GM18870 (cell line): Measurements from ENCODE around the gene KMT2E.

Experiments used
- ATAC-seq: cut with Tn5 transposase; IDR thresholded peaks from one replicate; pipeline ENCODE4 v1.9.1; 2021; ENCODE audit warnings: moderate library complexity; ENCODE audit not compliant: unreplicated experiment

The KMT2E gene

GRCh38 chr7:105157278-105157677 is 143.3 kb downstream of the KMT2E start:
- no peak for ATAC-seq

GRCh38 chr7:105161366-105161765 is 147.4 kb downstream of the KMT2E start:
- no peak for ATAC-seq
